H9 (cell line): ENCODE results near the gene NUP98. TPM values are rescaled to one million over a fixed set of nuclear protein-coding genes. Genes with fewer than 3 reads are reported as not detected.

ENCODE experiments used
- DNase-seq: peaks from one replicate; pipeline ENCODE4 v3.0.0-alpha.2; 2017
- H2AFZ ChIP-seq: one replicate; pipeline ENCODE4 v1.6.1; 2013; ENCODE audit warnings: mild to moderate bottlenecking, low read length, control low read depth, moderate library complexity
- H2AK5ac ChIP-seq: 2 replicates; pipeline ENCODE4 v1.6.1; 2013; ENCODE audit warnings: low read length, control low read depth, mixed read lengths; ENCODE audit not compliant: insufficient read length
- H2BK120ac ChIP-seq: one replicate; pipeline ENCODE4 v1.6.1; 2013; ENCODE audit warnings: low read depth, mild to moderate bottlenecking, low read length, control low read depth, inconsistent platforms; ENCODE audit not compliant: poor library complexity, severe bottlenecking
- H2BK12ac ChIP-seq: 2 replicates; pipeline ENCODE4 v1.6.1; 2013; ENCODE audit warnings: low read length, control low read depth, mixed read lengths, low read depth; ENCODE audit not compliant: insufficient read length
- H2BK15ac ChIP-seq: 2 replicates; pipeline ENCODE4 v1.6.1; 2013; ENCODE audit warnings: low read depth, low read length, control low read depth
- H2BK20ac ChIP-seq: one replicate; pipeline ENCODE4 v1.6.1; 2013; ENCODE audit warnings: low read depth, mild to moderate bottlenecking, low read length, control low read depth, inconsistent platforms; ENCODE audit not compliant: poor library complexity, severe bottlenecking
- H2BK5ac ChIP-seq: 2 replicates; pipeline ENCODE4 v1.6.1; 2013; ENCODE audit warnings: low read length, control low read depth, mixed read lengths; ENCODE audit not compliant: insufficient read length
- H3K14ac ChIP-seq: 2 replicates; pipeline ENCODE4 v1.6.1; 2013; ENCODE audit warnings: low read length, control low read depth; ENCODE audit not compliant: insufficient read depth
- H3K18ac ChIP-seq: 2 replicates; pipeline ENCODE4 v1.6.1; 2013; ENCODE audit warnings: low read depth, mild to moderate bottlenecking, mixed read lengths, low read length, control low read depth; ENCODE audit not compliant: insufficient read length
- H3K23ac ChIP-seq: 2 replicates; pipeline ENCODE4 v1.6.1; 2013; ENCODE audit warnings: low read length, control low read depth, mixed read lengths, low read depth; ENCODE audit not compliant: insufficient read length
- H3K23me2 ChIP-seq: 2 replicates; pipeline ENCODE4 v1.6.1; 2013; ENCODE audit warnings: low read depth, mild to moderate bottlenecking, mixed read lengths, low read length, control low read depth; ENCODE audit not compliant: insufficient read length, poor library complexity, severe bottlenecking
- H3K27ac ChIP-seq: 2 replicates; pipeline ENCODE4 v1.5.1; 2013; ENCODE audit warnings: low read length, control low read depth, mixed read lengths, low read depth; ENCODE audit not compliant: insufficient read length
- H3K27me3 ChIP-seq: 2 replicates; pipeline ENCODE4 v1.6.1; 2013; ENCODE audit warnings: low read length, control low read depth, inconsistent platforms; ENCODE audit not compliant: insufficient read depth
- H3K4ac ChIP-seq: 2 replicates; pipeline ENCODE4 v1.6.1; 2013; ENCODE audit warnings: low read depth, mild to moderate bottlenecking, control low read depth, inconsistent platforms, low read length, moderate library complexity
- H3K4me1 ChIP-seq: 2 replicates; pipeline ENCODE4 v1.6.1; 2013; ENCODE audit warnings: low read length, control low read depth, inconsistent platforms; ENCODE audit not compliant: insufficient read depth
- H3K4me2 ChIP-seq: 2 replicates; pipeline ENCODE4 v1.6.1; 2013; ENCODE audit warnings: low read length, control low read depth, mixed read lengths; ENCODE audit not compliant: insufficient read length, insufficient read depth
- H3K56ac ChIP-seq: 2 replicates; pipeline ENCODE4 v1.6.1; 2013; ENCODE audit warnings: low read depth, mild to moderate bottlenecking, mixed read lengths, low read length, control low read depth; ENCODE audit not compliant: insufficient read length
- H3K79me1 ChIP-seq: 2 replicates; pipeline ENCODE4 v1.6.1; 2013; ENCODE audit warnings: low read depth, mild to moderate bottlenecking, moderate library complexity, low read length, control low read depth, inconsistent platforms; ENCODE audit not compliant: insufficient read depth, poor library complexity, severe bottlenecking
- H3K79me2 ChIP-seq: 2 replicates; pipeline ENCODE4 v1.6.1; 2013; ENCODE audit warnings: low read length, control low read depth, inconsistent platforms; ENCODE audit not compliant: insufficient read depth
- H3K9ac ChIP-seq: 2 replicates; pipeline ENCODE4 v1.6.1; 2013; ENCODE audit warnings: low read length, control low read depth, mixed read lengths; ENCODE audit not compliant: insufficient read length; ENCODE audit errors: extremely low read depth
- H3K9me3 ChIP-seq: one replicate; pipeline ENCODE4 v1.6.1; 2013; ENCODE audit warnings: low read depth, low read length, inconsistent platforms; ENCODE audit not compliant: control insufficient read depth
- H3T11ph ChIP-seq: one replicate; pipeline ENCODE4 v1.6.1; 2013; ENCODE audit warnings: mild to moderate bottlenecking, low read length, control low read depth, inconsistent platforms
- H4K20me1 ChIP-seq: one replicate; pipeline ENCODE4 v1.6.1; 2013; ENCODE audit not compliant: control insufficient read depth, insufficient read length, insufficient read depth
- H4K5ac ChIP-seq: 2 replicates; pipeline ENCODE4 v1.6.1; 2013; ENCODE audit warnings: low read depth, mild to moderate bottlenecking, mixed read lengths, low read length, control low read depth; ENCODE audit not compliant: insufficient read length
- H4K8ac ChIP-seq: replicated peaks from 2 replicates; pipeline ENCODE4 v1.6.1; 2013; ENCODE audit warnings: low read length, control low read depth, mixed read lengths, low read depth; ENCODE audit not compliant: insufficient read length
- H4K91ac ChIP-seq: 2 replicates; pipeline ENCODE4 v1.6.1; 2013; ENCODE audit warnings: low read depth, mild to moderate bottlenecking, moderate library complexity, mixed read lengths, low read length, control low read depth; ENCODE audit not compliant: insufficient read length
- H3K27ac Mint-ChIP-seq, 3 experiments: 2 replicates in 2 of 3; 3 replicates in 1 of 3; pipeline ENCODE4 v1.8.0; 2020 to 2021; ENCODE audit warnings: mixed read lengths in 3 of 3, mild to moderate bottlenecking in 1 of 3, moderate library complexity in 1 of 3
- H3K27me3 Mint-ChIP-seq: 2 replicates; pipeline ENCODE4 v1.8.0; 2021; ENCODE audit warnings: low read depth, mild to moderate bottlenecking, moderate library complexity, mixed read lengths
- H3K36me3 Mint-ChIP-seq, 3 experiments: 2 replicates in 2 of 3; 3 replicates in 1 of 3; pipeline ENCODE4 v1.8.0; 2020 to 2021; ENCODE audit warnings: low read depth in 3 of 3, mixed read lengths in 3 of 3; ENCODE audit not compliant: insufficient read depth in 1 of 3
- H3K4me1 Mint-ChIP-seq, 2 experiments: 2 replicates each; pipeline ENCODE4 v1.8.0; 2020; ENCODE audit warnings: mixed read lengths in 2 of 2
- H3K4me3 Mint-ChIP-seq, 2 experiments: 2 replicates in 1 of 2; 3 replicates in 1 of 2; pipeline ENCODE4 v1.8.0; 2020 to 2021; ENCODE audit warnings: mild to moderate bottlenecking in 2 of 2, mixed read lengths in 2 of 2, moderate library complexity in 1 of 2
- H3K9me3 Mint-ChIP-seq, 2 experiments: 2 replicates in 1 of 2; 3 replicates in 1 of 2; pipeline ENCODE4 v1.8.0; 2020; ENCODE audit warnings: mild to moderate bottlenecking in 2 of 2, mixed read lengths in 2 of 2, moderate library complexity in 1 of 2
- WGBS: extraction: QIAGEN DNeasy Blood & Tissue Kit; methylation state at CpG from one replicate; pipeline ENCODE4 v1.1.7; 2013; ENCODE audit warnings: missing lambda C conversion rate, low lambda C conversion rate, mixed read lengths; ENCODE audit not compliant: insufficient read length; ENCODE audit errors: extremely low coverage; 5-methylcytosine and 5-hydroxymethylcytosine counted together
- total RNA-seq: library from RNA; stranded (reverse); gene quantifications from 2 replicates; pipeline ENCODE4 v1.2.1, GENCODE V29; 2021
- TF ChIP-seq, protein P1 (sequence below): fragments of 200-600 bp; sonication (generic); conservative IDR thresholded peaks from 3 replicates; pipeline ENCODE4 v1.8.0; 2021; ENCODE audit warnings: antibody characterized with exemption, mild to moderate bottlenecking

NUP98 gene
- total RNA-seq, 1 experiment from 2014 or later = 105 TPM

- Histone ChIP-seq H3K56ac (no peak overlapping the region), H3T11ph (no peak overlapping the region), H4K91ac (no peak overlapping the region), H2BK20ac (no peak overlapping the region), H3K23me2 (no peaks in the 10 kb centered on the region), H2AFZ (no peak overlapping the region), H3K27me3 (no peaks in the 10 kb centered on the region), H2AK5ac (no peak overlapping the region), H3K9ac (no peak overlapping the region), H3K4ac (no peak overlapping the region), H4K20me1 (no peaks in the 10 kb centered on the region), H3K4me1 (peaks cover 3% of the 10 kb centered on the region; the same call in 1 of the 2 replicates), H3K23ac (no peak overlapping the region), H3K4me2 (no peak overlapping the region), H3K14ac (no peak overlapping the region), H2BK120ac (no peak overlapping the region), H4K5ac (no peak overlapping the region), H3K18ac (no peak overlapping the region), H3K79me1 (no peaks in the 10 kb centered on the region), H3K9me3 (no peaks in the 10 kb centered on the region), H2BK5ac (no peak overlapping the region), H2BK15ac (no peak overlapping the region), H3K27ac (no peak overlapping the region), H2BK12ac (no peak overlapping the region), H4K8ac (no peak overlapping the region), H3K79me2 (no peaks in the 10 kb centered on the region)
- H3K4me3 Mint-ChIP-seq = no peak overlapping the region
- no peak overlapping the region for H3K27ac Mint-ChIP-seq
- peaks cover 12 to 15% of the 10 kb centered on the region in 2 experiments for H3K4me1 Mint-ChIP-seq
- no CpG with 5 or more reads among the region's 2 CpGs for WGBS
- no peaks in the 10 kb centered on the region for H3K27me3 Mint-ChIP-seq
- peaks cover 0 to 9% (median 3%) of the 10 kb centered on the region in 3 experiments; a peak in 2 of 7 replicates for H3K36me3 Mint-ChIP-seq
- DNase-seq = no peak
- TF ChIP-seq, protein P1, sequence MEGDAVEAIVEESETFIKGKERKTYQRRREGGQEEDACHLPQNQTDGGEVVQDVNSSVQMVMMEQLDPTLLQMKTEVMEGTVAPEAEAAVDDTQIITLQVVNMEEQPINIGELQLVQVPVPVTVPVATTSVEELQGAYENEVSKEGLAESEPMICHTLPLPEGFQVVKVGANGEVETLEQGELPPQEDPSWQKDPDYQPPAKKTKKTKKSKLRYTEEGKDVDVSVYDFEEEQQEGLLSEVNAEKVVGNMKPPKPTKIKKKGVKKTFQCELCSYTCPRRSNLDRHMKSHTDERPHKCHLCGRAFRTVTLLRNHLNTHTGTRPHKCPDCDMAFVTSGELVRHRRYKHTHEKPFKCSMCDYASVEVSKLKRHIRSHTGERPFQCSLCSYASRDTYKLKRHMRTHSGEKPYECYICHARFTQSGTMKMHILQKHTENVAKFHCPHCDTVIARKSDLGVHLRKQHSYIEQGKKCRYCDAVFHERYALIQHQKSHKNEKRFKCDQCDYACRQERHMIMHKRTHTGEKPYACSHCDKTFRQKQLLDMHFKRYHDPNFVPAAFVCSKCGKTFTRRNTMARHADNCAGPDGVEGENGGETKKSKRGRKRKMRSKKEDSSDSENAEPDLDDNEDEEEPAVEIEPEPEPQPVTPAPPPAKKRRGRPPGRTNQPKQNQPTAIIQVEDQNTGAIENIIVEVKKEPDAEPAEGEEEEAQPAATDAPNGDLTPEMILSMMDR = no peak
- no peaks in the 10 kb centered on the region for H3K9me3 Mint-ChIP-seq
These were observed 19.3 kb upstream of the NUP98 start for GRCh38 chr11:3816673-3817072.
